GM20431 (cell line): Measurements from ENCODE around the gene CNTNAP5.

Experiments
- in situ Hi-C: fragments of 300-500 bp; cut with MseI, MboI; formaldehyde crosslinking; loops from one replicate; pipeline ENCODE4 v1.15.0; 2020; ENCODE audit warnings: low sequenced_read_pairs; ENCODE audit not compliant: unreplicated experiment

Gene CNTNAP5

GRCh38 chr2:124250433-124250832 is 225.3 kb downstream of the CNTNAP5 start:
- in situ Hi-C loops = no loop called here

- in situ Hi-C loops = no loop called here
Measured at GRCh38 chr2:124254621-124255020, 229.5 kb downstream of the CNTNAP5 start.

- in situ Hi-C loops = no loop called here
Measured at GRCh38 chr2:124257120-124257519, 232.0 kb downstream of the CNTNAP5 start.

- in situ Hi-C loops = no loop called here
Measured at GRCh38 chr2:124258140-124258880, 233.2 kb downstream of the CNTNAP5 start.

GRCh38 chr2:124261456-124261855 is 236.4 kb downstream of the CNTNAP5 start:
- in situ Hi-C loops = no loop called here

GRCh38 chr2:124264551-124265091 is 239.5 kb downstream of the CNTNAP5 start:
- in situ Hi-C loops = no loop called here

- in situ Hi-C loops = no loop called here
Measured at GRCh38 chr2:124267794-124268193, 242.7 kb downstream of the CNTNAP5 start.

- in situ Hi-C loops = no loop called here
Measured at GRCh38 chr2:124269348-124269747, 244.3 kb downstream of the CNTNAP5 start.

GRCh38 chr2:124272261-124272841 is 247.3 kb downstream of the CNTNAP5 start:
- in situ Hi-C loops = no loop called here

GRCh38 chr2:124281541-124281940 is 256.5 kb downstream of the CNTNAP5 start:
- in situ Hi-C loops = no loop called here

- in situ Hi-C loops = no loop called here
Measured at GRCh38 chr2:124283096-124283495, 258.0 kb downstream of the CNTNAP5 start.

- in situ Hi-C loops = no loop called here
Measured at GRCh38 chr2:124286089-124286783, 261.1 kb downstream of the CNTNAP5 start.

GRCh38 chr2:124289060-124289459 is 264.0 kb downstream of the CNTNAP5 start:
- in situ Hi-C loops = no loop called here

- in situ Hi-C loops = no loop called here
Measured at GRCh38 chr2:124289615-124290014, 264.5 kb downstream of the CNTNAP5 start.

- in situ Hi-C loops = no loop called here
Measured at GRCh38 chr2:124296470-124296869, 271.4 kb downstream of the CNTNAP5 start.

- in situ Hi-C loops = no loop called here
Measured at GRCh38 chr2:124301915-124302314, 276.8 kb downstream of the CNTNAP5 start.

- in situ Hi-C loops = no loop called here
Measured at GRCh38 chr2:124308319-124309062, 283.4 kb downstream of the CNTNAP5 start.

GRCh38 chr2:124309563-124310138 is 284.6 kb downstream of the CNTNAP5 start:
- in situ Hi-C loops = no loop called here

- in situ Hi-C loops = no loop called here
Measured at GRCh38 chr2:124310671-124311070, 285.6 kb downstream of the CNTNAP5 start.

- in situ Hi-C loops = no loop called here
Measured at GRCh38 chr2:124314084-124314483, 289.0 kb downstream of the CNTNAP5 start.
